Brain microvascular endothelial cell (primary cell): ENCODE results near the gene WASF1.
"Not testable (repeated sequence)": the region's sequence is repeated elsewhere in the genome, so short reads cannot be mapped to it uniquely, and the experiment has no call there.

ENCODE experiments used
- DNase-seq: peaks from one replicate; pipeline ENCODE4 v3.0.0-alpha.2; 2020
- H3K27ac ChIP-seq: fragments of 250-450 bp; sonication (Bioruptor Pico); 2 replicates; pipeline ENCODE4 v1.5.1; 2020; ENCODE audit warnings: mild to moderate bottlenecking, moderate library complexity
- H3K27me3 ChIP-seq: fragments of 250-450 bp; sonication (Bioruptor Pico); replicated peaks from 2 replicates; pipeline ENCODE4 v1.5.1; 2020; ENCODE audit warnings: mild to moderate bottlenecking
- H3K36me3 ChIP-seq: fragments of 250-450 bp; sonication (Bioruptor Pico); replicated peaks from 2 replicates; pipeline ENCODE4 v1.5.1; 2020; ENCODE audit warnings: mild to moderate bottlenecking
- H3K4me3 ChIP-seq: 2 replicates; pipeline ENCODE4 v1.5.1; 2011; ENCODE audit warnings: low read depth, mild to moderate bottlenecking, control low read depth, low read length, moderate library complexity
- CTCF ChIP-seq: IDR thresholded peaks from 2 replicates; pipeline ENCODE4 v1.5.1; 2011; ENCODE audit warnings: low read depth, mild to moderate bottlenecking, moderate library complexity, low read length, control low read depth, inconsistent platforms; ENCODE audit errors: missing control alignments
- in situ Hi-C: cut with HindIII; loops from 2 replicates; pipeline ENCODE4 v1.10.0; 2017; ENCODE audit warnings: low sequenced_read_pairs, low pct_ligation_motif_present

Gene WASF1

GRCh38 chr6:110125361-110125760 lies 54.1 kb downstream of the WASF1 start:
- Histone ChIP-seq H3K27me3 (no peaks in the 10 kb centered on the region), H3K36me3 (no peaks in the 10 kb centered on the region), H3K27ac (no peak overlapping the region), H3K4me3 (no peak overlapping the region)
- in situ Hi-C loops, result no loop called here
- no peak for TF ChIP-seq CTCF
- DNase-seq, result no peak

DNA sequence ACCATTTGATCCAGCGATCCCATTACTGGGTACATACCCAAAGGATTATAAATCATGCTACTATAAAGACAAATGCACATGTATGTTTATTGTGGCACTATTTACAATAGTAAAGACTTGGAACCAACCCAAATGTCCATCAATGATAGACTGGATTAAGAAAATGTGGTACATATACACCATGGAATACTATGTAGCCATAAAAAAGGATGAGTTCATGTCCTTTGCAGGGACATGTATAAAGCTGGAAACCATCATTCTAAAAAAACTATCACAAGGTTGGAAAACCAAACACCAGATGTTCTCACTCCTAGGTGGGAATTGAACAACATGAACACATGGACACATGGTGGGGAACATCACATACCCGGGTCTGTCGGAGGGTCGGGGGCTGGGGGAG lies 57.8 kb downstream of the WASF1 start:
- in situ Hi-C loops, DNase-seq, H3K27me3 ChIP-seq, H3K36me3 ChIP-seq, H3K27ac ChIP-seq, H3K4me3 ChIP-seq: not testable (repeated sequence)

GRCh38 chr6:110116258-110116657 lies 63.2 kb downstream of the WASF1 start:
- DNase-seq, result no peak
- H3K36me3 ChIP-seq, result no peaks in the 10 kb centered on the region
- in situ Hi-C loops, result no loop called here
- H3K27me3 ChIP-seq, result no peaks in the 10 kb centered on the region
- no peak overlapping the region for H3K4me3 ChIP-seq
- TF ChIP-seq CTCF, result no peak
- H3K27ac ChIP-seq, result no peak overlapping the region

DNA sequence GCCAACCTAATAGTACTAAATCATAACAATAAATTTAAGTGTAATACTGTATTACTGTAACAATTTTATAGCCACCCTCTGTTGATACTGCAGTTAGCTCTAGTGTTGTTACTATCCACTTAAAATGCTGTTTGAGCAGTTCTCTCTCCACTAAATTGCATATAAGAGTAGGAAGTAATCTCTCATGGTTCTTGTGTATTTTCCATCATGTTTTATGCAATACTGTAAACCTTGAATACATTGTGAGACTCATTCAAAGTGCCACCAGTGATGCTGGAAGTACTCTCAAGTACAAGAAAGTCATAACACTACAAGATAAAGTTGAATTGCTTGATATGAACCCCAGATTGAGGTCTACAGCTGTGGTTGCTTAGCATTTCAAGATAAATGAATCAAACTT lies 65.5 kb downstream of the WASF1 start:
- H3K27me3 ChIP-seq, result no peaks in the 10 kb centered on the region
- no peak overlapping the region for H3K27ac ChIP-seq
- H3K36me3 ChIP-seq, result no peaks in the 10 kb centered on the region
- in situ Hi-C loops, result no loop called here
- DNase-seq, result no peak
- H3K4me3 ChIP-seq, result no peak overlapping the region
- no peak for TF ChIP-seq CTCF

GRCh38 chr6:110105296-110105695 lies 74.2 kb downstream of the WASF1 start:
- H3K36me3 ChIP-seq, result peaks cover 8% of the 10 kb centered on the region

DNA sequence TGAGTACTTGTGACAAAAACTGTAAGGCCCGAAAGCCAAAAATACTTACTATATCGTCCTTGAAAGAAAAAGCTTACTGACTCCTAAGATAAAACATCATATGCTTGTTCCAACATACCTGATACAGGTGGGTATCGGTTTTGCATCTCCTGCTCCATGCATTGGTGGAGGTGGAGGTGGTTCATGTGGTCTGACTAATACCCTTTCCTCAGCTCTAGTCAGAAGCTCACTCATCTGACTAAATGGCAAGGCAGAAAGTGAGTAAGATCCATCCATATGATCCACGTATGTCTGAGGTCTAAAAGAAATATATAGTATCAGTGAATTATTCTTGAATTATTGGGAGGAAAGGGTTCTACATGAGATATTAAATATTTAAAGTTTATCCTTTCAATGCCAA lies 76.2 kb downstream of the WASF1 start:
- peaks cover 8% of the 10 kb centered on the region for H3K36me3 ChIP-seq
- no peak overlapping the region for H3K27ac ChIP-seq
- in situ Hi-C loops, result no loop called here
- H3K27me3 ChIP-seq, result no peaks in the 10 kb centered on the region
- no peak for DNase-seq
- TF ChIP-seq CTCF, result no peak
- H3K4me3 ChIP-seq, result no peak overlapping the region

More at GRCh38 chr6:110105296-110105695, 74.2 kb downstream of the WASF1 start:
- Histone ChIP-seq H3K27ac (no peak overlapping the region), H3K4me3 (no peak overlapping the region), H3K27me3 (no peaks in the 10 kb centered on the region)
- in situ Hi-C loops, result no loop called here
- TF ChIP-seq CTCF, result no peak
- no peak for DNase-seq
